SK-N-SH (cell line): ENCODE measurements around the gene RPL21. TPM values are rescaled to one million over a fixed set of nuclear protein-coding genes. Genes with fewer than 3 reads are reported as not detected.

Experiments used
- CTCF ChIA-PET: fragments of 300-600, 350-600 bp; formaldehyde crosslinking; extraction: SDS; loops from one replicate; lab custom pipeline; 2021; lab: Yijun Ruan, JAX
- POLR2A ChIA-PET: fragments of 350-600 bp; sonication (Branson Sonifier 250); formaldehyde crosslinking; extraction: SDS; loops from one replicate; lab custom pipeline; 2020; ENCODE audit warnings: antibody characterized with exemption, inconsistent platforms; lab: Yijun Ruan, JAX
- DNase-seq: peaks from one replicate; pipeline ENCODE4 v3.0.0; 2012
- H2AFZ ChIP-seq: fragments of 200-600 bp; sonication (generic); 2 replicates; pipeline ENCODE4 v1.8.1; 2016; ENCODE audit warnings: antibody characterized with exemption, mild to moderate bottlenecking, low read depth
- H3F3A ChIP-seq: fragments of 200-600 bp; sonication (generic); replicated peaks from 2 replicates; pipeline ENCODE3; 2016; ENCODE audit warnings: antibody characterized with exemption, mild to moderate bottlenecking; ENCODE audit not compliant: insufficient read depth
- H3K27ac ChIP-seq, 2 experiments: fragments of 200-500 bp in 1 of 2; fragments of 200-600 bp in 1 of 2; sonication (Bioruptor generic) in 1 of 2; sonication (generic), shearing (Covaris generic) in 1 of 2; 2 replicates each; pipeline versions ENCODE4 v1.5.1 to v1.6.1; 2014 to 2016; ENCODE audit warnings: low read depth in 2 of 2, inconsistent platforms in 1 of 2, low read length in 1 of 2, mild to moderate bottlenecking in 1 of 2, mixed read lengths in 1 of 2
- H3K27me3 ChIP-seq: fragments of 200-600 bp; sonication (generic), shearing (Covaris generic); 2 replicates; pipeline ENCODE4 v1.6.1; 2016; ENCODE audit warnings: mixed run types; ENCODE audit not compliant: insufficient read depth
- H3K36me3 ChIP-seq, 2 experiments: fragments of 200-500 bp in 1 of 2; fragments of 200-600 bp in 1 of 2; sonication (Bioruptor generic) in 1 of 2; sonication (generic) in 1 of 2; replicated peaks in 1 of 2; 2 replicates each; pipeline versions ENCODE3 to v1.5.1; 2014 to 2016; ENCODE audit warnings: low read length in 1 of 2, mild to moderate bottlenecking in 1 of 2; ENCODE audit not compliant: insufficient read depth in 2 of 2, control insufficient read depth in 1 of 2
- H3K4me1 ChIP-seq, 2 experiments: fragments of 200-500 bp in 1 of 2; fragments of 200-600 bp in 1 of 2; sonication (Bioruptor generic) in 1 of 2; sonication (generic), shearing (Covaris generic) in 1 of 2; 2 replicates each; pipeline versions ENCODE4 v1.5.1 to v1.6.1; 2014 to 2016; ENCODE audit warnings: low read depth in 1 of 2, low read length in 1 of 2, mixed run types in 1 of 2; ENCODE audit not compliant: insufficient read depth in 2 of 2, control insufficient read depth in 1 of 2
- H3K4me2 ChIP-seq: fragments of 200-600 bp; sonication (generic), shearing (Covaris generic); 2 replicates; pipeline ENCODE4 v1.6.1; 2017; ENCODE audit warnings: mixed run types
- H3K4me3 ChIP-seq, 2 experiments: fragments of 200-500 bp in 1 of 2; fragments of 200-600 bp in 1 of 2; sonication (Bioruptor generic) in 1 of 2; sonication (generic), shearing (Covaris generic) in 1 of 2; 2 replicates each; pipeline versions ENCODE4 v1.5.1 to v1.8.1; 2014 to 2016; ENCODE audit warnings: low read depth in 2 of 2, inconsistent platforms in 1 of 2, low read length in 1 of 2, mild to moderate bottlenecking in 1 of 2, mixed read lengths in 1 of 2, moderate library complexity in 1 of 2
- H3K79me2 ChIP-seq: fragments of 200-600 bp; sonication (generic); 2 replicates; pipeline ENCODE4 v1.8.1; 2017; ENCODE audit warnings: mild to moderate bottlenecking; ENCODE audit not compliant: insufficient read depth
- H3K9ac ChIP-seq: fragments of 200-600 bp; sonication (generic); 2 replicates; pipeline ENCODE4 v1.6.1; 2017; ENCODE audit warnings: mixed run types
- H3K9me2 ChIP-seq: fragments of 200-600 bp; sonication (generic); 2 replicates; pipeline ENCODE4 v1.6.1; 2017; ENCODE audit warnings: mixed run types
- H3K9me3 ChIP-seq: fragments of 200-600 bp; sonication (generic); 2 replicates; pipeline ENCODE4 v1.6.1; 2017; ENCODE audit warnings: mixed run types, mild to moderate bottlenecking, moderate library complexity
- H4K20me1 ChIP-seq: fragments of 200-600 bp; sonication (generic); 2 replicates; pipeline ENCODE4 v1.6.1; 2017; ENCODE audit warnings: mild to moderate bottlenecking, mixed run types; ENCODE audit not compliant: insufficient read depth
- CTCF ChIP-seq: fragments of 200-600 bp; sonication (generic); IDR thresholded peaks from 2 replicates; pipeline ENCODE4 v1.6.1; 2017; ENCODE audit warnings: antibody characterized with exemption, mild to moderate bottlenecking, moderate library complexity
- ELF1 ChIP-seq: IDR thresholded peaks from 2 replicates; pipeline ENCODE4 v1.4.0; 2012
- EP300 ChIP-seq, 2 experiments: IDR thresholded peaks; 2 replicates each; pipeline versions ENCODE4 v1.4.0 to v1.6.1; 2012; ENCODE audit warnings: borderline replicate concordance in 1 of 2, low read depth in 1 of 2, low read length in 1 of 2
- FOSL2 ChIP-seq: IDR thresholded peaks from 2 replicates; pipeline ENCODE4 v1.4.0; 2012; ENCODE audit warnings: low read depth, mild to moderate bottlenecking, moderate library complexity, borderline replicate concordance
- GABPA ChIP-seq: IDR thresholded peaks from 2 replicates; pipeline ENCODE4 v1.4.0; 2012; ENCODE audit warnings: low read depth, mild to moderate bottlenecking
- IRF3 ChIP-seq: fragments of 150-350 bp; IDR thresholded peaks from 2 replicates; pipeline ENCODE4 v1.6.1; 2016; ENCODE audit warnings: mild to moderate bottlenecking, low read depth, low read length
- MAX ChIP-seq: IDR thresholded peaks from 2 replicates; pipeline ENCODE4 v1.4.0; 2012; ENCODE audit warnings: low read depth
- NFIC ChIP-seq: IDR thresholded peaks from 2 replicates; pipeline ENCODE4 v1.4.0; 2012; ENCODE audit warnings: borderline replicate concordance
- RAD21 ChIP-seq: IDR thresholded peaks from 2 replicates; pipeline ENCODE4 v1.6.1; 2012; ENCODE audit warnings: mild to moderate bottlenecking, low read length
- RFX5 ChIP-seq: IDR thresholded peaks from 2 replicates; pipeline ENCODE4 v1.6.1; 2012; ENCODE audit warnings: mild to moderate bottlenecking, improper control_type of control experiment, low read length
- SMC3 ChIP-seq: IDR thresholded peaks from 2 replicates; pipeline ENCODE4 v1.6.1; 2012; ENCODE audit warnings: low read depth, low read length, improper control_type of control experiment
- WGBS: methylation state at CpG from one replicate; pipeline ENCODE4 v1.1.6; 2017; ENCODE audit warnings: low lambda C conversion rate; 5-methylcytosine and 5-hydroxymethylcytosine counted together
- polyA plus RNA-seq, 3 experiments: library from polyadenylated mRNA; depleted of rRNA; stranded (reverse); fragments of >200 nt; gene quantifications; 2 replicates each; pipeline ENCODE4 v1.2.3, GENCODE V29; 2012
- TF ChIP-seq, protein P1 (sequence below): IDR thresholded peaks from 2 replicates; pipeline ENCODE4 v1.4.0; 2012; ENCODE audit warnings: low read depth, borderline replicate concordance
- TF ChIP-seq, protein P2 (sequence below): IDR thresholded peaks from 2 replicates; pipeline ENCODE4 v1.4.0; 2012; ENCODE audit warnings: low read depth, borderline replicate concordance

The RPL21 gene
- polyA plus RNA-seq, 1 of the 3 experiments (the other 2 are of a cell fraction) = 1,261 TPM

DNA sequence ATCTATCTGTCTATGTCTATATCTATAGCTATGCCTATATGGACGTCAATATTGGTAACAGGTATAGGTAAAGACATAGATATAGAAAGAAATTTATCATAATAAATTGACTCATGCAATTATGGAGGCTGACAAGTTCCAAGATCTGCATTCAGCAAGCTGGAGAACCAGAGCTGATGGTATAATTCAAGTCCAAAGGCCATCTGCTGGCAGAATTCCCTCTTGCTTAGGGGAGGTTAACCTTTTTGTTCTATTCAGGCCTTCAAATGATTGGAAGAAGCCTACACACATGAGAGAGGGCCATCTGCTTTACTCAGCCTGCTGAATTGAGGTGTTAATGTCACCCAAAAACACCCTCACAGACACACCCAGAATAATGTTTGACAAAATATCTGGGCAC, 30.1 kb downstream of the RPL21 start:
- ChIA-PET CTCF (interaction anchor here (1.0 to 3.5 kb wide), 5 partner anchors 10 to 296 kb away, joined by 3 to 32 read pairs (median 6); partner anchors contain the start of gene RASL11A), POLR2A (no interaction called here)
- H3F3A ChIP-seq = no peaks in the 10 kb centered on the region
- no peaks in the 10 kb centered on the region for H3K79me2 ChIP-seq
- no peaks in the 10 kb centered on the region for H3K9me2 ChIP-seq
- 8% methylated on average over 1 of the region's 1 CpG for WGBS
- H3K36me3 ChIP-seq = no peaks in the 10 kb centered on the region
- H3K4me1 ChIP-seq = no peaks in the 10 kb centered on the region; a peak in 1 of 4 replicates
- H2AFZ ChIP-seq = no peak overlapping the region
- no peaks in the 10 kb centered on the region for H4K20me1 ChIP-seq
- H3K4me3 ChIP-seq = no peak overlapping the region
- no peaks in the 10 kb centered on the region; the same call in 1 of the 2 replicates for H3K27me3 ChIP-seq
- no peak overlapping the region for H3K27ac ChIP-seq
- H3K9ac ChIP-seq = no peak overlapping the region
- TF ChIP-seq CTCF = peak; percentile 8; the same call in 1 of the 2 replicates
- TF ChIP-seq, protein P1, sequence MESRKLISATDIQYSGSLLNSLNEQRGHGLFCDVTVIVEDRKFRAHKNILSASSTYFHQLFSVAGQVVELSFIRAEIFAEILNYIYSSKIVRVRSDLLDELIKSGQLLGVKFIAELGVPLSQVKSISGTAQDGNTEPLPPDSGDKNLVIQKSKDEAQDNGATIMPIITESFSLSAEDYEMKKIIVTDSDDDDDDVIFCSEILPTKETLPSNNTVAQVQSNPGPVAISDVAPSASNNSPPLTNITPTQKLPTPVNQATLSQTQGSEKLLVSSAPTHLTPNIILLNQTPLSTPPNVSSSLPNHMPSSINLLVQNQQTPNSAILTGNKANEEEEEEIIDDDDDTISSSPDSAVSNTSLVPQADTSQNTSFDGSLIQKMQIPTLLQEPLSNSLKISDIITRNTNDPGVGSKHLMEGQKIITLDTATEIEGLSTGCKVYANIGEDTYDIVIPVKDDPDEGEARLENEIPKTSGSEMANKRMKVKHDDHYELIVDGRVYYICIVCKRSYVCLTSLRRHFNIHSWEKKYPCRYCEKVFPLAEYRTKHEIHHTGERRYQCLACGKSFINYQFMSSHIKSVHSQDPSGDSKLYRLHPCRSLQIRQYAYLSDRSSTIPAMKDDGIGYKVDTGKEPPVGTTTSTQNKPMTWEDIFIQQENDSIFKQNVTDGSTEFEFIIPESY = no peak
- no peak for DNase-seq
- H3K4me2 ChIP-seq = no peak overlapping the region
- no peaks in the 10 kb centered on the region for H3K9me3 ChIP-seq

- peak; percentile 28 for DNase-seq
- Histone ChIP-seq H3K36me3 (no peaks in the 10 kb centered on the region), H3F3A (no peaks in the 10 kb centered on the region), H3K27ac (no peak overlapping the region), H3K9ac (no peak overlapping the region), H3K79me2 (no peaks in the 10 kb centered on the region), H4K20me1 (no peaks in the 10 kb centered on the region), H3K27me3 (no peaks in the 10 kb centered on the region), H3K4me3 (no peak overlapping the region), H3K4me1 (no peaks in the 10 kb centered on the region), H2AFZ (no peak overlapping the region), H3K9me2 (no peaks in the 10 kb centered on the region), H3K9me3 (no peaks in the 10 kb centered on the region), H3K4me2 (no peak overlapping the region)
- CTCF ChIA-PET = interaction anchor here (0.5 to 3.4 kb wide), 23 partner anchors 9 to 339 kb away, joined by 3 to 32 read pairs (median 4); partner anchors contain the start of gene RASL11A
- POLR2A ChIA-PET = no interaction called here
- no peak for TF ChIP-seq GABPA
- no peak for TF ChIP-seq NFIC
- no peak for TF ChIP-seq FOSL2
- TF ChIP-seq EP300 (IDR thresholded peaks at IDR 0.05; ENCODE audit: borderline replicate concordance in 1 of 2, low read depth in 1 of 2, low read length in 1 of 2) = no peak
- TF ChIP-seq RFX5 = no peak
- no peak for TF ChIP-seq ELF1
- TF ChIP-seq RAD21 = peak; percentile 77
- TF ChIP-seq IRF3 = no peak
- TF ChIP-seq MAX = no peak
- TF ChIP-seq, protein P2, sequence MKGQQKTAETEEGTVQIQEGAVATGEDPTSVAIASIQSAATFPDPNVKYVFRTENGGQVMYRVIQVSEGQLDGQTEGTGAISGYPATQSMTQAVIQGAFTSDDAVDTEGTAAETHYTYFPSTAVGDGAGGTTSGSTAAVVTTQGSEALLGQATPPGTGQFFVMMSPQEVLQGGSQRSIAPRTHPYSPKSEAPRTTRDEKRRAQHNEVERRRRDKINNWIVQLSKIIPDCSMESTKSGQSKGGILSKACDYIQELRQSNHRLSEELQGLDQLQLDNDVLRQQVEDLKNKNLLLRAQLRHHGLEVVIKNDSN = no peak
- peak; percentile 51 for TF ChIP-seq CTCF
- peak; percentile 59 for TF ChIP-seq SMC3
- WGBS = 64% methylated on average over 4 of the region's 4 CpGs
These were observed 32.6 kb downstream of the RPL21 start for GRCh38 chr13:27283906-27284493.
